GM10847 (cell line): ENCODE data around the gene KCTD12.

Source experiments
- POLR2A ChIP-seq: IDR thresholded peaks from 2 replicates; pipeline ENCODE4 v1.6.1; 2011; ENCODE audit not compliant: insufficient read length; ENCODE audit errors: extremely low read depth

The KCTD12 gene

DNA sequence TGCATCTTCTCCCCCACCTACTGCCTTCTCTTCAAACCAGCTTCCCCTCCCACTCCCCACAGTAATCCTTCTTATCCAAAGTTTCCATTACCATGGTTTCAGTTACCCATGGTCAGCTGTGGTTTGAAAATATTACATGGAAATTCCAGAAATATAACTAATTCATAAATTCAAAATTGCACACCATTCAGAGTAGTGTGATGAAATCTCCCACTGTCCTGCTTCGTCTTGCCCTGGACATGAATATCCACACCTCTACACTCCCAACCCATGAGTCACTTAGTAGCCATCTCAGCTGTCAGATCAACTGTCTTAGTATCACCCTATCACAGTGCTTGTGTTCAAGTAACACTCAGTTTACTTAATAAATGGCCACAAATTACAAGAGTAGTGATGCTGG is 3.8 kb upstream of the KCTD12 start:
- TF ChIP-seq POLR2A = no peak

GRCh38 chr13:76889254-76889653 is 3.0 kb upstream of the KCTD12 start:
- no peak for TF ChIP-seq POLR2A

DNA sequence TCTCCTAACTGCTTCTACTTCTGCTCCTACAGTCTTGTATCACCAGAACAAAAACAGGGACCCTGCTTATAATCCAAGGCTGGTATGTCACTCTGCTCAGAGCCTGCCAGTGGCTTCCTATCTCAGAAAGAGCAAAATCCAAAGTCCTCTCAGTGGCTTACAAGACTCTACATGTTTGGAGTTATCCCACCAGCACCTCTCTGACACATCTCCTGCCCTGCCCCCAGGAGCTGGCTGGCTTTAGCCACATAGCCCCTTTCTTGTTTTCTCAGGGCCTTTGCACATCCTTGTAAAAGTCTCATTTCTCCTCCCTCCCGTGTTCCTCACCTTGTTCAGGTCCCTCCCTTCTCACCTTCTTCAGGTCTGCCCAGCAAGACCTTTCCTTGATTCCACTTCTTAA is 2.2 kb upstream of the KCTD12 start:
- TF ChIP-seq POLR2A = no peak

GRCh38 chr13:76887076-76887563 is 915 bp upstream of the KCTD12 start:
- TF ChIP-seq POLR2A = no peak

DNA sequence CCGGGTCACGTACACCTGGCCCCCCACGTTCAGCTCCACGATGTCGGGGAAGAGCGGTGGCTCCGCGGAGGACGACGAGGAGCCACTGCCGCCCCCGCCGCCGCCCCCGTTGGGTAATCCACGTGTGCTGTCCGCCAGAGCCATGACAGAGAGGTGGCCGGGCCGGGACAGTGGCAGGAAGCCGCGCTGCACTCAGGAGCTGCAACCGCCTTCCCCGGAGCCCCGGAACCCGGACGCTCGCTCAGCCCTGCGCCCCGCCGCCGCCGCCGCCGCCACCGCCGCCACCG is 257 bp downstream of the KCTD12 start:
- no peak for TF ChIP-seq POLR2A

- no peak for TF ChIP-seq POLR2A
Measured at GRCh38 chr13:76885203-76886004, 801 bp downstream of the KCTD12 start.

DNA sequence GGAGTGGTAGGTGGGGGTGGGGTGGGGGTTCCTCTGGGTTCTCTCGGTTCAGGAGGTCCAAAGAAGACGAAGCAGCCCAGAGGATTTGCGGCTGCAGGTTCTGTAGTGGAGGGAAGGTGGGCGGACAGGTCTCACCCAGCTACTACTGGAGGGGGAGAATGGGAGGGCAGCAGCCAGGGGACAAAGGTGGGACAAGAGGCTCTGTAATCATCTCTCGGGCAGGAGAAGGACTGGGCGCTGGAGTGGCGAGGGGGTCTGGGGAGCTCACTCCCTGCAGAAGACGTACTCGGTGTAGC is 1.4 kb downstream of the KCTD12 start:
- no peak for TF ChIP-seq POLR2A

DNA sequence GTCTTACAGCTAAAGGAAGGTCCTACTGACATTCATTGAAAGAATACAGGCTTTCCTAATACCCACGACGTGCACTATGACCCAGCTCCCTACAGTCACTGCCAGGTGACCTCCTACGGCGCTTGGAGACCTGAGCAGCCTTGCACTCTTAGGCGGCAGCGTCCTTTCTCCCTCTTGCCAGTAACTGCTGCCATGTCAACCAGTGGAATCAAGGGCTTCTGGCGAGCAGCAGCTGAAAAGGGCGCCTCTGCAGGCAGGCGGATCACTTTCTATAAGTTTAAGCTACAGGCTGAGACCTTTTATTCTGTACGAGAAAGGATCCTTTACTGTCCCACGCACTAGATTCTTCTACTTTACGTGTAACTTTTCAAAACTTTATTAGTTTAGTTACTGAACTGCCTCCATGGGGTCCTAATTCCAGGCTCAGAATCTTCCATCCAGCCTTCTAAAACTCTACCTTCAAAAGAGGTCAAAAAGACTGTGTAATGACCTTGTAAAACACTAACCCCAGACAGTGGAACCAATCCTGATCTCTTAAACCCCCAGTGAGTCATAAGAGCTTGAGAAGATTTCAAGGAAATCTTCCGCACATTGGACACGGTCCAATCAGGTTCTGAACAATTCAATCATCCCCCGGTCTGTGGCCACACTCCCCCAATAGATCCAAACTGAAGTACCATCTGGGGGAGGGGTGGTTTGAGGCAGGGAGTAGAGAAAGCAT is 1.9 kb downstream of the KCTD12 start:
- no peak for TF ChIP-seq POLR2A

GRCh38 chr13:76883236-76883635 is 3.0 kb downstream of the KCTD12 start:
- no peak for TF ChIP-seq POLR2A

- no peak for TF ChIP-seq POLR2A
Measured at GRCh38 chr13:76882431-76882830, 3.8 kb downstream of the KCTD12 start.

DNA sequence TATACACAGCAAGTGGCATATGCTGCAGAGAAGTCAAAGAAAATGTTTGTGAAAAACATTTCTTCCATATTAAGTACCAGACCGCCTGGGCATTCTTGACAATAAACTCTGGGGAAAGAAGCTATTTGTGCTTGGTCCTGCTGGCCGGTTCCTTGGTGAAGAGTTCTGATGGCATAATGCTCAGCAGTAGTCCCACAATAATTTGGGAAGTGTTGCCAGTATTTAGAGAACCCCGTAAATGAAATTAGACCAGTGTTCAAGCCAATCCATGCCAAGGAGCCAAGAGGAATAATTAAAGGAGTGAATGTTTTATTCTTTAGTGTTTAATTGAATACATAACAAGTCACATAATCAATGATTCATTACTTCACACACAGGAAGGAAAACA is 6.3 kb downstream of the KCTD12 start:
- TF ChIP-seq POLR2A = no peak

- TF ChIP-seq POLR2A = no peak
Measured at GRCh38 chr13:76879203-76879882, 6.9 kb downstream of the KCTD12 start.

DNA sequence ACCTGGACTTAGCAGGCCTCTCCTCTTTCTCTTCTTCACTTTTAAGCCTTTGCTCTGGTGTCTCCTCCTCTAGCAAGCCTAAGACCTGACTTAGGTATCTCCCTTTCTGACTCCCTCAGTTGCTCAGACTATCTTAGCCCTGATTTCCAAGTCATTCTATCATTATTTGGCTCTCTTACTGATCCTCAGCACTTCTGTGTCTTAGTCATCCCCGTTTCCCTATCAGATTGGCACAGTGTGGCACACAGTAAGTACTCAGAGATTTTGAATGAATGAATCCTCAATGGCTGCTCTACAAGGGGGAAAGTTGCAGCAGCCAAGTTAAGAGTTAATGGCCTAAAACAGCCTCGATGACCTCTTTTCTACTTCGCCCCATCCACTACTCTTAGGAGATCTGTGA is 8.2 kb downstream of the KCTD12 start:
- TF ChIP-seq POLR2A = no peak

- no peak for TF ChIP-seq POLR2A
Measured at GRCh38 chr13:76875271-76875815, 10.9 kb downstream of the KCTD12 start.

DNA sequence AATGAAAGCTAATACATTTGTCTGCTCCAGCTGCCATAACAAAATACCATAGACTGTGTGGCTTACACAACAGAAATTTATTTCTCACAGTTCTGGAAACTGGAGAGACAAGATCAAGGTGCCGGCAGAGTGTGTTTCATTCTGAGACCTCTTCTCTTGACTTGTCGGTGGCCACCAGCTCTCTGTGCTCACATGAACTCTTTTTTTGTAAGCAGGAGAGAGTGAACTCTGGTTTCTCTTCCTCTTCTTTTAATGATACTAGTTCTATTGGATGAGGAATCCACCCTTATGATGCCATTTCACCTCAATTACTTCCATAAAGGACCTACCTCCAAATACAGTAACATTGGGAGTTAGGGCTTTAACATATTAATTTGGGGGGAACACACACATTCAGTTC is 11.7 kb downstream of the KCTD12 start:
- TF ChIP-seq POLR2A = no peak

- no peak for TF ChIP-seq POLR2A
Measured at GRCh38 chr13:76873445-76873844, 12.8 kb downstream of the KCTD12 start.
